ENCODE data around the gene FCHSD2.

GRCh38 chr11:72834905-72835304 lies 307.2 kb downstream of the FCHSD2 start:
- TF ChIP-seq CTCF (IDR thresholded peaks at IDR 0.05) (no peak), POLR2AphosphoS5 (IDR thresholded peaks at IDR 0.05) (no peak), POLR2A (IDR thresholded peaks at IDR 0.05) (no peak)

Measured in gastroesophageal sphincter (tissue), 3 donors.